ENCODE results near the gene CRPPA. TPM values are rescaled to one million over a fixed set of nuclear protein-coding genes. Genes with fewer than 3 reads are reported as not detected.

CRPPA gene
- total RNA-seq, 4 donors from 2014 or later: 3.9 to 6.3 (median 4.2) TPM

- no peak for DNase-seq (ENCODE audit: low spot score in 2 of 2)
- 93% methylated on average over 33 of the region's 33 CpGs for WGBS, 2 donors
- Histone ChIP-seq H3K4me1 (no peaks in the 10 kb centered on the region), H3K27ac (no peak overlapping the region), H3K36me3 (peaks cover 0 to 16% (median 0%) of the 10 kb centered on the region in 3 donors), H3K9me3 (peaks cover 0 to 17% (median 0%) of the 10 kb centered on the region in 4 donors), H3K4me3 (no peak overlapping the region), H3K27me3 (no peaks in the 10 kb centered on the region)
- TF ChIP-seq POLR2A (IDR thresholded peaks at IDR 0.05) (no peak), CTCF (IDR thresholded peaks at IDR 0.05) (no peak), EP300 (IDR thresholded peaks at IDR 0.05) (no peak)
Measured at GRCh38 chr7:16397501-16398145, 23.7 kb downstream of the CRPPA start.

GRCh38 chr7:16396766-16397500 lies 24.4 kb downstream of the CRPPA start:
- no peak for DNase-seq (ENCODE audit: low spot score in 2 of 2)
- H3K27me3 ChIP-seq: no peaks in the 10 kb centered on the region
- 94 to 95% methylated on average over 25 of the region's 25 CpGs for WGBS, 2 donors
- no peaks in the 10 kb centered on the region for H3K4me1 ChIP-seq
- no peak overlapping the region for H3K4me3 ChIP-seq
- H3K36me3 ChIP-seq: peaks cover 0 to 10% (median 0%) of the 10 kb centered on the region in 3 donors
- H3K9me3 ChIP-seq: peaks cover 0 to 10% (median 0%) of the 10 kb centered on the region in 4 donors
- no peak overlapping the region for H3K27ac ChIP-seq
- TF ChIP-seq CTCF (IDR thresholded peaks at IDR 0.05): no peak
- TF ChIP-seq POLR2A (IDR thresholded peaks at IDR 0.05): no peak

DNA sequence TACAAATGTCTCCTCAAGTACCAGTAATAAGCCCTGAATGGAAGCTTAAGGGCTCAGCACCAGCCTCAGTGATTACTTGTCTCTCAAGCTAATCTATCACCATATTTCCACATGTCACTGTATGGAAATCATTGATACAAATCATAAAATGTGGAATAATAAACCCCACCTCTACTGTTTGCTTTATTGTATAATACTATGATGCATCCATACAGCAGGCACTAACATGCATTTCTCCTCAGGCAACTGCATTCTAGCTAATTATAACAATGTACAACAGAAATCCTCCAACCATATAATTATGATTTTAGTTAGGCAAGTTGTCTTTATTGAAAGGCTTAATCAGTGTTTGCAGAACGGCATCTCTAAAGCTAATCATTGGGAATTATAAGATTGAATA lies 26.2 kb downstream of the CRPPA start:
- H3K27ac ChIP-seq: no peak overlapping the region
- DNase-seq (ENCODE audit: low spot score in 2 of 2): no peak
- H3K27me3 ChIP-seq: no peaks in the 10 kb centered on the region
- H3K4me1 ChIP-seq: no peaks in the 10 kb centered on the region
- H3K9me3 ChIP-seq: peaks cover 0 to 8% (median 0%) of the 10 kb centered on the region in 4 donors
- H3K4me3 ChIP-seq: no peak overlapping the region
- TF ChIP-seq POLR2A (IDR thresholded peaks at IDR 0.05) (no peak), CTCF (IDR thresholded peaks at IDR 0.05) (no peak), EP300 (IDR thresholded peaks at IDR 0.05) (no peak)
- 93 to 100% methylated on average over 1 of the region's 1 CpG for WGBS, 2 donors
- peaks cover 0 to 9% (median 0%) of the 10 kb centered on the region in 3 donors for H3K36me3 ChIP-seq

DNA sequence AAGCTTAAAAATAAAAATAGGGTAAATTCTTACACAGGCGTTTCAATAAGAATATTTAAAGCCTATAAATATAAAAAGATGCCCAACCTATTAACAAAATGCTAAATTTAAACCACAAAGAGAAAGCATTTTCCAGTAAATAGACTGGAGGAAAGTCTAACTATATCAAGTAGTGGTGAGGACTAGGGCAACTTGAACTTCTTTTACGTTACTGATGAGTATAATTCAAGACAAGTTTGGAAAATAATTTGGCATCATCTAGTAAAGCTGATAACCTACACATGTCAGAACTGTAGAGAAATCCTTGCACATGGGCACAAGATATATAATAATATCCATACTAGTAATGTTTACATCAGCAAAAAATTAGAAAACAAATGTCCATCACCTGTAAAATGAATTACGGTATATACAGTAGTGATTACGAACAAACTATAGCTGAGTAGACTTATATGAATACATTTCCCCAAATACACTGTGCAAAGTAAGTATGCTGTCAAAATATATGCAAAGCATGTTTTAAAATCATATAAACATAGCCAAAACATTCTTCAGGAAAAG lies 27.4 kb downstream of the CRPPA start:
- no peaks in the 10 kb centered on the region for H3K4me1 ChIP-seq
- H3K9me3 ChIP-seq: peaks cover 0 to 12% (median 0%) of the 10 kb centered on the region in 4 donors
- no peak overlapping the region for H3K4me3 ChIP-seq
- peaks cover 0 to 9% (median 0%) of the 10 kb centered on the region in 3 donors for H3K36me3 ChIP-seq
- no peak for TF ChIP-seq EP300 (IDR thresholded peaks at IDR 0.05)
- no peak for TF ChIP-seq POLR2A (IDR thresholded peaks at IDR 0.05)
- no peak for TF ChIP-seq CTCF (IDR thresholded peaks at IDR 0.05)
- H3K27me3 ChIP-seq: no peaks in the 10 kb centered on the region
- WGBS, 2 donors: 96 to 98% methylated on average over 4 of the region's 4 CpGs
- no peak overlapping the region for H3K27ac ChIP-seq
- no peak for DNase-seq (ENCODE audit: low spot score in 2 of 2)

Measured in tibial nerve (tissue), 4 donors.